ENCODE measurements around the gene ERVK3-1.

ERVK3-1 gene

DNA sequence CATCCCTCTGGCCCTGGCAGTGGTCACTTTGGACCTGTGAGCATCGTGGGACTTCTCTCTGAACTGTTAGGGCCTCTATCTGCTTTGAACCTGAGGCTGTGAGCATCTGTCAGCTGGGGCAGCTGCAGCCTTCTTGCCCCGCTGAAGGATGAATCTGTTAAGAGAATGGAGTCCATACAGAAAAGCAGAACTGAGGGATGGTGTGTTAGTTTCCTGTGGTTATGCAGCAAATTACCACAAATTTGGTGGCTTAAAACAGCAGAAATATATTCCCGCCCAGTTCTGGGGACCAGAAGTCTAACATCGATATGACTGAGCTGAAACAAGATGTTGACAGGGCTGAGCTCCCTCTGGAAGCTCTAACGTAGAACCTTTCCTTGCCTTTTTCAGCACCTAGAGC, 59.0 kb downstream of the ERVK3-1 start:
- DNase-seq, result no peak

All from T-helper 1 cell (primary cell).